Pancreas (tissue), 10 donors: ENCODE measurements around the gene PDILT. TPM values are rescaled to one million over a fixed set of nuclear protein-coding genes. Genes with fewer than 3 reads are reported as not detected.
"Not testable (repeated sequence)": the region's sequence is repeated elsewhere in the genome, so short reads cannot be mapped to it uniquely, and the experiment has no call there.

ENCODE experiments used
- ATAC-seq, 4 donors: fragments of 200-7000 bp; cut with Tn5 transposase; one replicate each; pipeline versions ENCODE4 v1.8.0 to v1.9.1; 2020; ENCODE audit warnings: mild to moderate bottlenecking in 4 of 4, moderate library complexity in 4 of 4
- DNase-seq, 6 donors: peaks; one replicate each; pipeline ENCODE4 v3.0.0-alpha.2; 2020
- FAIRE-seq: peaks from 2 replicates; lab custom pipeline; 2012; peaks lifted over from hg19 to GRCh38; lab: Jason Lieb, UNC
- H3K27ac ChIP-seq, 4 donors: fragments of 200-600 bp; sonication (generic); 1 replicate in 3 of 4; 2 replicates in 1 of 4; pipeline versions ENCODE4 v1.5.0 to v1.8.0; 2020
- H3K27me3 ChIP-seq, 4 donors: fragments of 200-600 bp; one replicate each; pipeline ENCODE4 v1.8.0; 2021
- H3K36me3 ChIP-seq, 3 donors: fragments of 200-600 bp; sonication (generic) in 1 of 3; one replicate each; pipeline versions ENCODE4 v1.5.0 to v1.8.0; 2020 to 2021
- H3K4me1 ChIP-seq, 3 donors: fragments of 200-600 bp; one replicate each; pipeline ENCODE4 v1.8.0; 2021
- H3K4me3 ChIP-seq, 4 donors: fragments of 200-600 bp; sonication (generic) in 2 of 4; one replicate each; pipeline versions ENCODE4 v1.5.0 to v1.8.0; 2020 to 2021
- H3K9me3 ChIP-seq, 4 donors: fragments of 200-600 bp; one replicate each; pipeline ENCODE4 v1.8.0; 2021
- WGBS, 2 donors: extraction: QIAGEN DNeasy Blood & Tissue Kit; methylation state at CpG; one replicate each; pipeline ENCODE4 v1.1.7; 2013; 5-methylcytosine and 5-hydroxymethylcytosine counted together
- intact Hi-C, 3 donors: fragments of 100-400 bp; cut with DNase I; formaldehyde crosslinking; loops; one replicate each; pipeline versions ENCODE4 v1.11.1 to v1.14.2; 2022
- polyA plus RNA-seq, 2 donors: library from polyadenylated mRNA; stranded (reverse); fragments of 200-250 nt; gene quantifications; one replicate each; pipeline ENCODE4 v1.2.3, GENCODE V29; 2013
- total RNA-seq, 6 donors: library from RNA; stranded (reverse); fragmentation: NEBNext Ultra II Directional in 4 of 6; extraction: Animal tissue kit (Norgen Biotek cat#: 25700) in 4 of 6; gene quantifications; one replicate each; pipeline versions ENCODE4 v1.2.1 to v1.2.4, GENCODE V29; 2021 to 2023
- TF ChIP-seq, protein P1 (sequence below), 4 donors: fragments of 200-600 bp; sonication (generic) in 3 of 4; IDR thresholded peaks; one replicate each; pipeline versions ENCODE4 v1.5.0 to v1.8.0; 2021; ENCODE audit warnings: antibody characterized with exemption in 4 of 4
- donor health status: healthy with polysubstance abuse.
- donor health status: DM: no; HTN: no; CAD: no; lungs with moderate emphysema.
- donor health status: DM: no; HTN: no; CAD: no.
- donor health status: control.
- donor health status: control.
- donor health status: Bipolar disorder and iron deficiency.
- donor health status: DM: yes; HTN: yes; CAD: no.
- donor health status: DM: no; HTN: no; CAD: no.
- donor health status: DM: no; HTN: no; CAD: no.
- donor health status: DM: yes; HTN: yes; CAD: no.

The PDILT gene
- total and polyA plus RNA-seq, 8 donors = not detected

DNA sequence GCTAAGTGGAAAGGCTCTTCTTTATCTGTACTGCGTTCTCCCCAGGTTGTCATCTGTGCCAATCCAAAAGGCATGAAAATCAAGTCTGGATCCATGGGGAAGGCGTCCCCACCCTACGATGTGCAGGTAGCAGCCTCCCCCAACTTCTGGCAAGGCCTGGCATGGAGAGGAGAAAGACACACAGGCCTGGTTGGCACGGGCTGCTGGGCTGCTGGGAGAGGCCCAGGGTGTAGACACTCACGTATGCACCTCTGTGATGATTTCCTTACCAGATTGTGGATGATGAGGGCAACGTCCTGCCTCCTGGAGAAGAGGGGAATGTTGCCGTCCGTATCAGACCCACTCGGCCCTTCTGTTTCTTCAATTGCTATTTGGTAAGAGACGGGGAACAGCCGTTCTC is 26.4 kb upstream of the PDILT start:
- DNase-seq (no peak), ATAC-seq (no peak), FAIRE-seq (no peak)
- Histone ChIP-seq H3K27ac (no peak overlapping the region), H3K9me3 (no peaks in the 10 kb centered on the region), H3K4me3 (no peak overlapping the region), H3K27me3 (no peaks in the 10 kb centered on the region), H3K4me1 (no peaks in the 10 kb centered on the region), H3K36me3 (no peaks in the 10 kb centered on the region)
- 76% methylated on average over 11 of the region's 11 CpGs for WGBS, 2 donors
- TF ChIP-seq, protein P1, sequence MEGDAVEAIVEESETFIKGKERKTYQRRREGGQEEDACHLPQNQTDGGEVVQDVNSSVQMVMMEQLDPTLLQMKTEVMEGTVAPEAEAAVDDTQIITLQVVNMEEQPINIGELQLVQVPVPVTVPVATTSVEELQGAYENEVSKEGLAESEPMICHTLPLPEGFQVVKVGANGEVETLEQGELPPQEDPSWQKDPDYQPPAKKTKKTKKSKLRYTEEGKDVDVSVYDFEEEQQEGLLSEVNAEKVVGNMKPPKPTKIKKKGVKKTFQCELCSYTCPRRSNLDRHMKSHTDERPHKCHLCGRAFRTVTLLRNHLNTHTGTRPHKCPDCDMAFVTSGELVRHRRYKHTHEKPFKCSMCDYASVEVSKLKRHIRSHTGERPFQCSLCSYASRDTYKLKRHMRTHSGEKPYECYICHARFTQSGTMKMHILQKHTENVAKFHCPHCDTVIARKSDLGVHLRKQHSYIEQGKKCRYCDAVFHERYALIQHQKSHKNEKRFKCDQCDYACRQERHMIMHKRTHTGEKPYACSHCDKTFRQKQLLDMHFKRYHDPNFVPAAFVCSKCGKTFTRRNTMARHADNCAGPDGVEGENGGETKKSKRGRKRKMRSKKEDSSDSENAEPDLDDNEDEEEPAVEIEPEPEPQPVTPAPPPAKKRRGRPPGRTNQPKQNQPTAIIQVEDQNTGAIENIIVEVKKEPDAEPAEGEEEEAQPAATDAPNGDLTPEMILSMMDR (IDR thresholded peaks at IDR 0.05) = no peak
- intact Hi-C loops = no loop called here

DNA sequence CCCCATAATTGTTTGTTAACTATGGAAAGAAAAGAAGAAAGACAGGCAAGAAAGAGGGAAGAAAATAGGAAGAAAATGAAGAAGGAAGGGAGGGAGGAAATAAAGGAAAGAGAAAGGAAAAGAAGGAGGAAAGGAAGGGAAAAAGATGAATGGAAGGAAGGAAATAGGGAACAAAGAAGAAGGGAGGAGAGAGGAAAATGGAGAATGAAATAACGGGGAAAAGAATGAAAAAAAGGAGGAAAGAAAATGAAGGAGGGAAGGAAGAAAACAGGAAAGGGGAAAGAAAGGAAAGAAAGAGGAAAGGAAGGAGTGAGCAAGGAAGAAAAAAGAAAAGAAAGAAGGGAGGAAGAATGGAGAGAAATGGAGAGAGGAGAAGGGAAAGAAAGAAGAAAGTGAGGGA is 25.9 kb upstream of the PDILT start:
- H3K27me3 ChIP-seq, H3K36me3 ChIP-seq, H3K9me3 ChIP-seq, H3K4me1 ChIP-seq, H3K27ac ChIP-seq, H3K4me3 ChIP-seq, DNase-seq, intact Hi-C loops, ATAC-seq, FAIRE-seq: not testable (repeated sequence)
- 84 to 93% methylated on average over 1 of the region's 1 CpG for WGBS, 2 donors

DNA sequence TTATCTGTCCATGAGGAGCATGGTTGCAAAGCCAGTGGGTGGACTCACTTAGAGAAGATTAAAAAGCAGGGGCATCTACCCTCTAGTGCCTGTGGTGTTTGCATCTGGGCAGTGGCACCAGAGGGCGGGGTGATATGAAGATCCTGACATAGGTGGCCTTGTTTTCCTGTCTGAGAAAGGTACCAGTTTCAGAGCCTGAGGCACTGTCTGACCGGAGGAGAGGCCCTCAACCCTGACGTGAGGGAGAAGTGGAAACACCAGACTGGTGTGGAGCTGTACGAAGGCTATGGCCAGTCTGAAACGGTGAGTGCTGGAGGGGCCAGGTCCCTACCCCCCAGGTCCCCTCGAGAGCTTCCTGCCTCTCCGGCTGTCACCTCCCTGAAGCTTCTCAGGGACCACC is 25.0 kb upstream of the PDILT start:
- intact Hi-C loops, H3K4me1 ChIP-seq, DNase-seq, H3K36me3 ChIP-seq, H3K27ac ChIP-seq, H3K9me3 ChIP-seq, H3K4me3 ChIP-seq, ATAC-seq, H3K27me3 ChIP-seq, FAIRE-seq: not testable (repeated sequence)
- 77 to 86% methylated on average over 7 of the region's 7 CpGs for WGBS, 2 donors

DNA sequence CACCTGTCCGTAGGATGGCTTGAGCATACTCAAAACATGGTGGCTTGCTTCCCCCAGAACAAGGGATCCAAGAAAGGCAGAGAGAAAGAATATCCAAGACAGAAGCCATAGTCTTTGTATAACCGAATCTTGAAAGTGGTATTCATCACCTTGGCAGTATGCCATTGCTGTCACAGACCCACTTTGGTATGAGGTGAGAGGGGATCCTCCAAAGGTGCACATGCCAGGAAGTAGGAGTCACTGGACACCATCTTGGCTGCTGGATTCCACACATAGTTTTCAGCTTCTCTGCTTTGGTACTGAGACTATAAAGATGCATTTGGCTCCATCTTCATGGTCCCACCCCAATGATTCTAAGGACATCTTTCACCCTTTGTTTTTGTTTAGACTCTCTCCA is 22.9 kb upstream of the PDILT start:
- H3K36me3 ChIP-seq, H3K27ac ChIP-seq, ATAC-seq, DNase-seq, intact Hi-C loops, H3K4me3 ChIP-seq, FAIRE-seq, H3K9me3 ChIP-seq, H3K27me3 ChIP-seq, H3K4me1 ChIP-seq: not testable (repeated sequence)
- 61 to 73% methylated on average over 2 of the region's 2 CpGs for whole genome bisulfite sequencing, 2 donors

DNA sequence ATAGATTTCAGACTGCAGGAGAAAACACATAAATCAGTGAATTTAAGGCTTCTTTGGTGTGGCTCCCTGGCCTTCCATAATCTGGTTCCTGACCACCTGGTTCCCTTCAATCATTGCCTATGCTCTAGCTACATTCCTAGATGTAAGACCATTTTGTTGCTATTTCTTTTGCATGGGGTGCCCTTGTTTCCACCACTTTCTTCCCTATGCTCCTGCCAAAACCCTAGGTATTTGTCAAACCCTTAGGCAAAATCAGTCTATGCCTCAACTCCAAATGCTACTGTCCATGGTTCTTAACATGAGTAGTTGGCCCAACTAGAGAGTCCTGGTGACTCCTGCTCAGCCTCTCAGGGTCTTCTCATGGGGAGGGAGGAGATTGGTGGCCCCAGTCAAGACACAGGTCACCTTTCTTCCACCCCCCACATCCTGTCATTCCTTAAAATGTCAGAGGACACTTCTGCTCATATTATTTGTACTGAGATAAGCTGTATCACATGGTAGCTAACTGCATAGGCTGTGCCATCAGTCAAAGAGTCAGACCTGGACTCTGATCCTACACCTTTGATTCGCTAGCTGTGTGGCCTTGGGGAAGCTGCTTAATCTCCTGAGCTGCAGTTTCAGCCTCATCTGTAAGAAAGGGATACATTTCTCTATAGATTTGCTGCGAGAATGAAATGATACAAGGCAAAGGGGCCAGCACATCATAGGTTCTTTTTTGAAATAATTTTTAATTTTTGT is 19.8 kb upstream of the PDILT start:
- Histone ChIP-seq H3K4me1 (no peaks in the 10 kb centered on the region), H3K9me3 (no peaks in the 10 kb centered on the region), H3K36me3 (no peaks in the 10 kb centered on the region), H3K27ac (no peak overlapping the region), H3K4me3 (no peak overlapping the region), H3K27me3 (no peaks in the 10 kb centered on the region)
- intact Hi-C loops = no loop called here
- TF ChIP-seq, protein P1 (IDR thresholded peaks at IDR 0.05) = no peak
- no peak for FAIRE-seq
- no peak for ATAC-seq
- DNase-seq = no peak
- 48 to 57% methylated on average over 2 of the region's 2 CpGs for WGBS, 2 donors

DNA sequence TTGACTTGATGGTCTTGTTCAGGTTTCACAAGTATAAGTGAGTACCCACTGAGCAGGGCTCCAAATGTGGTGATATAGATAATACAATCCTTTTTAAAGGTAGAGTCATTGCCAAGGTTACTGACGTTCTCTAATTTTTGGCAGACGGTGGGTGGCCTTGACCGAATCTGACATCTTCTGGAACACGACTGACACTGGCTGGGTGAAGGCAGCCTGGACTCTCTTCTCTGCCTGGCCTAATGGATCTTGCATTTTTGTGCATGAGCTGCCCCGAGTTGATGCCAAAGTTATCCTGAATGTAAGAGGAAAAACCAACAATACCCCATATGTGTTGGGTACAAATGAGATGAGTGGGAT is 19.2 kb upstream of the PDILT start:
- H3K27ac ChIP-seq, H3K9me3 ChIP-seq, DNase-seq, H3K27me3 ChIP-seq, H3K4me1 ChIP-seq, ATAC-seq, H3K4me3 ChIP-seq, intact Hi-C loops, H3K36me3 ChIP-seq, FAIRE-seq: not testable (repeated sequence)
- 45 to 47% methylated on average over 5 of the region's 5 CpGs for WGBS, 2 donors

DNA sequence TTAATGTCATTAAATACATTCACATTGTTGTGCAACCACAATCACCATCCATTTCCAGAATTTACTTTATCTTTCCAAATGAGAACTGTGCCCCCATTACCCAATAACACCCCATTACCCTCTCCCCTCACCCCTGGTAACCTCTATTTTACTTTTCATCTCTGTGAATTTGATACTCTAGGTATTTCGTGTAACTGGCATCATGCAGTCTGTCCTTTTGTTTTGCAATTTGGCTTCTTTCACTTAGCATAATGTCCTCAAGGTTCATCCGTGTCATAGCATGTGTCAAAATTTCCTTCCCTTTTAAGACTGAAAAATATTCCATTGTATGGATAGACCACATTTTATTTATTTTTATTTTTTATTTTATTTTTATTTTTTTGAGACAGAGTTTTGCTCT is 17.2 kb upstream of the PDILT start:
- DNase-seq, ATAC-seq, H3K4me1 ChIP-seq, H3K27ac ChIP-seq, H3K9me3 ChIP-seq, H3K4me3 ChIP-seq, H3K27me3 ChIP-seq, intact Hi-C loops, H3K36me3 ChIP-seq, FAIRE-seq: not testable (repeated sequence)
- WGBS, 2 donors = 77 to 80% methylated on average over 2 of the region's 2 CpGs

DNA sequence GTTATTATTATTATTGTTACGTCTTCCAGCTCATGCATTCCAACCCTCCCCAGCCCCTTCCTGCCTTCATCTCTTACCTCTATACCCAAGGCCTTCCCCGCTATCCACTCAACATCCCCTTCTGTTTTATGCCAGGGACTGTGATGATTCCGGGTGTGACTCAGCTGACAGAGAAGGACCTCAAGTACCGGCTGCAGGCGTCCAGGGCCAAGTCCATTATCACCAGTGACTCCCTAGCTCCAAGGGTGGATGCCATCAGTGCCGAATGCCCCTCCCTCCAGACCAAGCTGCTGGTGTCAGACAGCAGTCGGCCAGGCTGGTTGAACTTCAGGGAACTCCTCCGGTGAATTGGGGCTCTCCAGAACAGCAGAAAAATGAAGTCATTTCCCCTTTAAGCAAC is 14.6 kb upstream of the PDILT start:
- H3K4me1 ChIP-seq, H3K4me3 ChIP-seq, H3K27me3 ChIP-seq, intact Hi-C loops, H3K36me3 ChIP-seq, FAIRE-seq, H3K27ac ChIP-seq, DNase-seq, H3K9me3 ChIP-seq, ATAC-seq: not testable (repeated sequence)
- 81 to 83% methylated on average over 8 of the region's 8 CpGs for WGBS, 2 donors
